Measurements from ENCODE around the gene PTPRM. TPM values are rescaled to one million over a fixed set of nuclear protein-coding genes. Genes with fewer than 3 reads are reported as not detected.

Gene PTPRM
- polyA plus RNA-seq, 2 of the 4 experiments (the other 2 are of a cell fraction), result 44.5 to 199 TPM

- FAIRE-seq (no peak), DNase-seq (ENCODE audit: low read depth in 1 of 2, low spot score in 1 of 2) (no peak), ATAC-seq (no peak)
- H3K4me1 ChIP-seq, result no peaks in the 10 kb centered on the region
- TF ChIP-seq RARB (CRISPR knock-in tag; IDR thresholded peaks at IDR 0.05) (no peak), FOSL2 (IDR thresholded peaks at IDR 0.05) (no peak), FOSL2 (CRISPR knock-in tag; IDR thresholded peaks at IDR 0.05) (no peak), CEBPB (IDR thresholded peaks at IDR 0.05) (no peak), FOXS1 (CRISPR knock-in tag; IDR thresholded peaks at IDR 0.05) (no peak), JUN (IDR thresholded peaks at IDR 0.05) (no peak), HDAC2 (IDR thresholded peaks at IDR 0.05) (no peak), ZC3H11A (IDR thresholded peaks at IDR 0.05) (no peak), MAZ (IDR thresholded peaks at IDR 0.05; ENCODE audit: borderline replicate concordance, low read depth, low read length) (no peak), ELK1 (IDR thresholded peaks at IDR 0.05; ENCODE audit: low read depth, low read length) (no peak), FOSB (CRISPR knock-in tag; IDR thresholded peaks at IDR 0.05) (no peak), E2F6 (IDR thresholded peaks at IDR 0.05; ENCODE audit: borderline replicate concordance, low read depth) (no peak), USF2 (IDR thresholded peaks at IDR 0.05) (no peak), CHD2 (IDR thresholded peaks at IDR 0.05; ENCODE audit: low read length, partially characterized antibody) (no peak), SREBF2 (IDR thresholded peaks at IDR 0.05) (no peak), PHF8 (IDR thresholded peaks at IDR 0.05; ENCODE audit: borderline replicate concordance, low read depth) (no peak), HEYL (CRISPR knock-in tag; IDR thresholded peaks at IDR 0.05) (no peak)
- CTCF ChIA-PET, result no interaction called here
- H3K9me3 ChIP-seq, result no peaks in the 10 kb centered on the region
- no peak overlapping the region for H3K27ac ChIP-seq
- WGBS (ENCODE audit: missing lambda C conversion rate), result 88% methylated on average over 3 of the region's 3 CpGs
- POLR2A ChIA-PET, result no interaction called here
- no peak overlapping the region for H3K4me3 ChIP-seq
- no peak overlapping the region for H3K4me2 ChIP-seq
Observed at GRCh38 chr18:7696780-7697179, 129.7 kb downstream of the PTPRM start.

GRCh38 chr18:7697306-7697705 lies 130.2 kb downstream of the PTPRM start:
- ATAC-seq, result no peak
- ChIA-PET CTCF (no interaction called here), POLR2A (no interaction called here)
- Histone ChIP-seq H3K27ac (no peak overlapping the region), H3K9me3 (no peaks in the 10 kb centered on the region), H3K4me2 (no peak overlapping the region), H3K4me1 (no peaks in the 10 kb centered on the region), H3K4me3 (no peak overlapping the region)
- no peak for DNase-seq (ENCODE audit: low read depth in 1 of 2, low spot score in 1 of 2)
- no peak for FAIRE-seq
- 98% methylated on average over 2 of the region's 2 CpGs for WGBS (ENCODE audit: missing lambda C conversion rate)
- no peak for TF ChIP-seq CHD2 (IDR thresholded peaks at IDR 0.05; ENCODE audit: low read length, partially characterized antibody)
- no peak for TF ChIP-seq REST (IDR thresholded peaks at IDR 0.05)
- no peak for TF ChIP-seq ATOH8 (CRISPR knock-in tag; IDR thresholded peaks at IDR 0.05; ENCODE audit: low read depth)
- no peak for TF ChIP-seq TFCP2L1 (CRISPR knock-in tag; IDR thresholded peaks at IDR 0.05)
- TF ChIP-seq FOXS1 (CRISPR knock-in tag; IDR thresholded peaks at IDR 0.05), result no peak
- TF ChIP-seq ELK1 (IDR thresholded peaks at IDR 0.05; ENCODE audit: low read depth, low read length), result no peak
- TF ChIP-seq CTCF (IDR thresholded peaks at IDR 0.05), result no peak
- TF ChIP-seq POLR2A (IDR thresholded peaks at IDR 0.05; ENCODE audit: low read length), result no peak
- TF ChIP-seq RARB (CRISPR knock-in tag; IDR thresholded peaks at IDR 0.05), result no peak
- TF ChIP-seq MAZ (IDR thresholded peaks at IDR 0.05; ENCODE audit: borderline replicate concordance, low read depth, low read length), result no peak
- no peak for TF ChIP-seq MAX (IDR thresholded peaks at IDR 0.05)
